ENCODE data around the gene SKI. TPM values are rescaled to one million over a fixed set of nuclear protein-coding genes. Genes with fewer than 3 reads are reported as not detected.
A peak's percentile ranks its signal among the peaks of the same experiment; 100 is the strongest.

Gene SKI
- total RNA-seq, 1 experiment from 2014 or later: 5.3 TPM

DNA sequence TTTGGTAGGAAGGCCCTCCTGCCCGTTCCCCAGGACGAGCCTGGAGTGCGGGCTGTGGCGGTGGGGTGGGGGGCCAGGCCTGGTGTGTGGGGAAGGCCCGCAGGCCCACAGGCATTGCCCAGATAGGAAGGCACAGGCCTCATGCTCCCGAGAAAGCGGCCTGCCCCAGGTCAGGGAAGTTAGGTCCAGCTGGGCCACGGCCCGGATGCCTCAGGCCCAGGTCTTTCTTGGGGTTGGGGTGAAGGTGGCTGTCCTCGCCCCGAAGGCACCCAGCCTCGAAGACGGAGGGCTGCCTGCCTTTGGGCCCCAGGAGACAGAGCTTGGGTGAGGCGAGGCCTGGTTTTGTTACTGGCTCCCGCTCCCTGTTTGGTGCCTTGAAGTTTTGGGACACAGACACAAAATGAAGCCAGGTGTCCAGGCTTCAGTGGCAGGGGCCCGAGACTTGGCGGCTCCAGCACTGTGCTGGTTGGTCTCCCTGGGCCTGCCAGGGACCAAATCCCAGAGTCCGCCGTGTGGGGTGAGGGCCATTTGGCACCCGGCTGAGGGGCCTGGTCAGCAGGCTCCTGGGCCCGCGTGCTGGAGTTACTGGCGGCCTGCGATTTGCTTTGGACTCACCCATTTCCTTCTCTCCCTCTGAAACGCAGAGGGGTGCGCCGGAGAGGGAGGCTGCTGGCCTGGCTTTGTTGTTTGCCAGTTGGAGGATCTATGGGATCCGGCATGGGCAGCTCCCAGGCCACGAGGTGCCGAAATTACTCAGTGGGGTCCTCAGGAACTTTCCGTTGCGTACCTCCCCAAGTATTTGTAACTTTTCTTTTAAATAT, 2.0 kb downstream of the SKI start:
- DNase-seq (ENCODE audit: low read depth): peak; percentile 61

DNA sequence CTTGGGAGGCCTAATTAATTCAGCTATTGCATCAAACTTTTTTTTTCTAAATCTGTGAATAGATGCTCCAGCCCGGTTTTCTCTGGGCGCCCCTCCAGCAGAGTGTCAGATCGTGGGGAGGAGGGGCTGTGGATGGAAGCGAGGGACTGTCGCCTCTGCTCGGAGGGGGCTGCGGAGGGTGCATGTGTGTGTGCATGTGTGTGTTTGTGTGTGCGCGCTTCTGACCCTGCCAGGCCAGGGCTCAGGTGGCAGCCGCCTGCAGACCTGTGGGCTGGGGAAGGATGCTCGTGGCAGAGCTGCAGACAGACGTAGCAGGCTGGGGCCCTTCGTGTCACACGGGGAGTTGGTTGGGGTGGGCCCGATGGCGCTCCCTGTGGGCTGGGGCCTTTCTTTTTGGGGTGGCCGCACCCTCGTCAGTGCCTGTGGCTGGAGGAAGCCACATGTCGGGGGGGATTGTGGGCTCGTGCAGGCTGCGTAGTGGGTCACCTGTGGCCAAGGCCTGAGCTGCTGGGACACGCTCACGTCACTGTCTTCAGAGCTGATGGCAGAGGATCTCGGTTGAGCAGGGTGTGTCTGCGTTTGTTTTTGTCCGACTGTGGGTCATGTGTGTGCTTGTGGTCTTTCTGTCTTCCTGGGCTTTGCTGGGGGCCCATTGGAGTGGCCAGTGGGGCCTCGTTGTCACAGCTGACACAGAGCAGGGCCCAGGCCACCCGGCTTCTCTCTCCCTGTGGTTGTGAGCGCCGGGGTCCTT, 2.8 kb downstream of the SKI start:
- no peak for DNase-seq (ENCODE audit: low read depth)

DNA sequence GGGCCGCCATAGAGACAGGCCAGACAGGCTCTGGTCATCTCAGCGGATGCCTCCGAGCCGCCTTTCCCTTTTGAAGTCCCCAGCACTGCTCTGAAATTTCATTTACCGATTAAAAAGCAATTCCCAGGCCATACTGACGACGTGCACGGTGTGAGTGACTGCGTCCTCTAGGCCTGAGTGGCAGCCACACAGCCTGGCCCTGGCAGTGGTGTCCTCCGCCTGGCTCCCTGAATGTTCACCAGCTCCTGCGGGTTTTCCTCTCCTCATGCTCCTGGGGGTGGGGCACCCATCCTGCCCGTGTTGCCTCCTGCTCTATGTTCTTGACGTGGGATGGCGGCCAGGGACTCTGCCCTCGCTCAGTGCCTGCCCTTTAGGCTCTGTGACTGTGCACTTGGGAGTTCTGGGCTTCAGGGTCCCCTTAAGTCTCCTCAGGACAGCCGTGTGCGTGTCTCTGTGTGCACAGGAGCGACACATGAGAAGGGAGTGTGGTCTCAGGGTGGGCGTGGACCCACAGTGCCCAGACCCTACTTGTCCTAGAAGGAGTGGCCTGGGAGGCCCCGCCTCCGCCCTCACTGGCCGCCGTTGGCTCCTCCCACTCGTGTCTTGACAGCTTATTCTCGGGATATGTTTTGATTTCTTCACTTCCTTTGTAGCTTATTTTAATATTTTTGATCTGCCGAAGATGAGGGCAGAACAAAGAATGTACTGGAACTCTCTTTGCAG, 3.6 kb downstream of the SKI start:
- peak; percentile 74 for DNase-seq (ENCODE audit: low read depth)

DNA sequence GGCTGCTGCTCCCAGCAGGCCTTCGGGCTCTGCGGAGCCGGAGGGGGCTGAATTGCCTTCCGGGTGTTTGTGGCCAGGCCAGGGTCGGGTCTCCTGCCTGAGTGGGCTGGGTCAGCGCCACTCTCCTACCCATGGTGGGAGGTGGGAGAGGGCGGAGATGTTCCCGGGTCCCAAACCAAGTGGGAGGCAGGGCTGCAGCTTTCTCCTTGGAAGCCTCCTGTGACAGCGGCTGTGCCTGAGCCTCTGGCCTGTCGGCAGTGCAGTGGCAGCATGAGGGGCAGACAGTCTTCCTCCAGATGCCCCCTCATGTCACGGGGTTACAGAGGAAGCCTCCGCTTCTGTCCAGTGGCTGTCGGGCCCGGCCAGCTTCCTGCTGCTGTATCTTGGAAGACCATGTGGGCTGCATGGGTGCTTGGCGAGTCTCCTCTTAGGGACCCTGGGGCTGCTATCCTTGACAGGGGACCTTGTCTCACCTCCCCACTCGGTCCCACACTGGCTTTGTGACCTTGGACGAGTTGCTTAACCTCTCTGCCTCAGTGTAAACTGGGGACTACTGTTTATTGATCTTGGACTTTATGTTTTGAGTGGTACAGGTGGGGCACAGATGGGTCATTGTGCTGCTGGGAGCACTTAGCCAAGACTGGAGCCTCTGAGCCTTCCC, 4.3 kb downstream of the SKI start:
- no peak for DNase-seq (ENCODE audit: low read depth)

DNA sequence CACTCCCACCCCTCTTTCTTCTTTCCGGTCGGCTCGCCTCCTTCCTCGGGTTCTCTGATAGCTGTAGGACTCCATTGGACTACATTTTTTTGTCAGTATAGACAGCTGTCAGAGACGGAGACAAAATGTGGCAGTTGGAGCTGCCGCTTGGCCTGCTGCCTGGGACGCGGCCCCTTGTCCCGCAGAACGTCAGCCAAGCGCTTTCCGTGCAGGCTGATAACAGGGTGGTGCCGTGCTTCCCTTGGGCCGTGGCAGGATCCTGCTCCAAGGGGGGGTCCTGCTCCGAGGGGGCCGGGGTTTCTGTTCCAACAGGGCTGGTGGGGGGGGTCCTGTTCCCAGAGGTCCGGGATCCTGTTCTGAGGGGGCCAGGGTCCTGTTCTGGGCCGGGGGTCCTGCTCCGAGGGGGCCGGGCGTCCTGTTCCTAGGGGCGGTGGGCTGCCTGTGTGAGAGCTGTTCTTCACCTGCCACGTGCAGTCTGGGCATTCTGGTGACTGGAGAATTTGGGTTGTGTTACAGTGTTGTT, 4.9 kb downstream of the SKI start:
- DNase-seq (ENCODE audit: low read depth): no peak

DNA sequence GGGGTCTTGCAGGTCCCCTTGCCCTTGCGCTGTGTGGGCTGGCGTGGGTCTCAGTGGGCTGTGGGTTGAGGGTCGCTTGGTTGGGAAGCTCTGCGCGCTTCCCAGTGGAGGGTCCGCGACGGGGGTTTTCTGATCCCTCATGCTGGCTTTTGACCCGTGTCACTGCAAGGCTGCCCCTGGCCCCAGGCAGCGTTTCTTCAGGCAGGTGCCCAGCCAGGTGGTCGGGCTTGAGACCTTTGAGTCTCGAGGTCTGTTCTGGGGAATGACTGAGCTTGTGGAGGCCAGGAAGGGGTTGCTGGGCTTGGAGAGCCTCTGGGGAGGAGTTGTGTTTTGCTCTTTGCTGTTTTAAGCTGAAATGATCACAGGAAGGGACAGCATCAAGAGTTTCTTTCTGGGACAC, 5.3 kb downstream of the SKI start:
- DNase-seq (ENCODE audit: low read depth): no peak

DNA sequence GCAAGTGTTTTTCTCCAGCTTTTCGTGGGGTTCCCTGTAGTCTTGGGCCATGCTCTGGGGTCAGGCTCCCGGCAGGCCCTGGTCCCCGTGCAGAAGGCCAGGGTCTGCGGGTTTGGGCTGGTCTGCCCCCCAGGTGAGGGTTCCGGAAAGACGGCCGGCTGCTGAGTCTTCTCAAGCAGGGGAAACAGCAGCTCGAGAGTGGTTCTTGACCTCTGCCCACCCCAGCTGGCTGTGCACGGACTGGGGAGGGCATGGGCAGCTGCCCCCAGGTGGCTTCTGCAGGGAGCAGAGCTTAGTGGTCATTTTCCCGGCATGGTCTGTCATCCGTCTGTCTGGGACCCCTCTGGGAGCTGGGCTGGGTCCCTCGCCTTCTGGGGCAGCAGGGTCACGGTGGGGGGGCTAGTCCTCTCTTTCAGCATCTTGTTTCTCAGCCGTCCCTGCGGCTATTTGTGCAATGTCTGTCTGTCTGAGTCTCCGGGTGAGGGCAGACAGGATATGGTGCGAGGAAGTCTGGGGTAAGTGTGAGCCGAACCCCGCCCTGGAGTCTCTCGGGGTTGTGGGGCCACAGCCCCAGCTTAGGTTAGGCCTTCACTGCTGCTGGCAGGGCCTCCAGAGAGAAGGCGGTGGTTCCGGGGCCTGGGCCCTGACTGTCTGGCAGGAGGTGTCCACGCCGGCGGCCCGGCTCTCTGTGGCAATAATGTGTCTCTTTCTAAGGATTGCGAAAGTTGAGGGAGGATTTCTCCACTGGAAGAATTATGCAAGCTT, 6.1 kb downstream of the SKI start:
- peak; percentile 64 for DNase-seq (ENCODE audit: low read depth)

DNA sequence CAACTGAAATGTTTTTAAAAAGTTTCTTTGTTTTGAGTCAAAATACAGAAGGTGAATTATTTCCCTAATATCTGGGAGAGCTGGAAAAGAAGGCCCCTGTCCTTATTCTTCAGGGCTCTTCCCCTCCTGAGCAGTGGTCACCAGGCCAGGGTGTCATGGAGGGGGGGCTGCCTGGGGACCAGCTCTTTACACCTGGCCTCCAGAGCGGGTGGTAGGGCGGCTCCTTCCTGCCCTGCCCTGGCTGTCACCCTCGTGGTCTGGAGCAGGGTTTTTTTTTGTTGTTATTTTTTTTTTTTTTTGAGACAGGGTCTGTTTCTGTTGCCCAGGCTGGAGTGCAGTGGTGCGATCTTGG, 6.6 kb downstream of the SKI start:
- no peak for DNase-seq (ENCODE audit: low read depth)

DNA sequence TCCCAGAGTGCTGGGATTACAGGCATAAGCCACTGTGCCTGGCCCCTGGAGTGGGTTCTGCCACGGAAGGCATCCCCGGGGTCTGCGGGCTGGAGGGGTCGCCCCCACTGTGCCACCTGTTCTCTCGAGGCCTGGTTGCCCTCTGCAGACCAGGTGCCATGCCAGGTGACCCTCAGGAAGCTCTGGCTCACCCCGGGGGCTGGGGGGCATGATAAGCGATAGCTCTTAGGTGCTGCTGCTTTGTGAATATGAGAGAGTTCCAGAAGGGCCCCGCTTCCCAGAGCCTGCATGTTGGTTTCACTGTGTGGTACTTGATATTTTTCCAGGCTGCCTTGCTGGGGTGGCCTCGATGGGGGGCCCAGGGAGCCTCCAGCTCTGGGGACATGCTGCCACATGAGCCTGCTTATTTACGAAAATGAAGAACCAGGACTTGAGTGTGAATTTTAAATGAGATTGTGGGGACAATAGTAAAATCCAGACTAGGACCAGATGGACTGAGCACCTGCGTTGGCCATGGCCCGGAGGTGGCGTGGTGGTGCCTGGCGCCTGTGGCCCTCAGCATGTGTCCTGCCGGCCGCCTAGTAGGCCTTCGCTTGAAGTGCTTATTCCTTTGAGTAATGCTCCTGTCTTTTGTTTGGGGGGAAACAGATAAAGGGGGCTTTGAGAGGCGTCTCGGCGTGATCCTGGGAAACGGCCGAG, 7.3 kb downstream of the SKI start:
- no peak for DNase-seq (ENCODE audit: low read depth)

DNA sequence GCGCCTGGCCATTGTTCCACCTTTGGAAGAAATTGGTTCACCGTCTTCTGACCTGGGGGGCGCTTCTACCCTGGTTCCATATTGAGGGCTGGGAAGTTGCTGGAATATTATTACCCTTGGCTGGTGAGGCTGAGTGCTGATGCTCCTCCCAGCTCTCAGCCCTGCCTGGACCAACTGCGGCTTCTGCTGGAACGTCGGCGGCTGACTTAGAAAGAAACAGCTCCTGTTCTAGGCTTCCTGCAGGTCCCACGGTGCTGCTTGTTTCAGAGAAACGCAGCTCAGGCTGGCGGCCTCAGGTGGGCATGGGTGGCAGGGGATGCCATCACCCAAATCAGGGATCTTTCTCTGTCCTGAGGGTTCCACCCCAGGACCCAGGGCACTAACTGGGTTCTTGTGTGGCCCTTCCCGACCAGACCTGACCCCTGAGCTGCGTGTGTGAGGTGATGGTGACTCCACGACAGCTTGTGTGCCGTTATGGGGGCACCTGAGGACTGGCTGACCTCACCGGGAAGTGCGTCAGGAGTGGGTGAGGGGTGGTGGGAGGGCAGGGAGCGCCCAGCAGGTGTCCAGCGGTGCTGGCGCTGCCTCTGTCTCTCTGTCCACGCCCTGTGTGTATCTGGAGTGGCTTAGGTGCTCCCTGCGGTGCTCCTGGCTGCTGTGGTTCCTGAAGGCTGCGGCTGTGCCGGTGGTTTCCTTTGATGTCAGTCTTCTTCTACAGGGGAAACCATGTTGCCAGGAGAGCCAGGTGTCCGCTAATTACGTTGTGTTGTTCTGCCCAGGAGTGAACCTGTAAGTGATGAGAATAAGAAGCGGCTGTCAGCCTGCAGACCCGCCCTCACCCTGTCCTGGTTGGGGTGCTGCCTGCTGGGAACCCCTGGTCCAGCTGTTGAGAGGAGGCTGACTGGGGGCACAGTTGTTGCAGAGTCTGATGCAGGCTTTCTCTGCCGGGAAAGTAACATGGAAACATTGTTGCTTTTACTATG, 8.9 kb downstream of the SKI start:
- no peak for DNase-seq (ENCODE audit: low read depth)

DNA sequence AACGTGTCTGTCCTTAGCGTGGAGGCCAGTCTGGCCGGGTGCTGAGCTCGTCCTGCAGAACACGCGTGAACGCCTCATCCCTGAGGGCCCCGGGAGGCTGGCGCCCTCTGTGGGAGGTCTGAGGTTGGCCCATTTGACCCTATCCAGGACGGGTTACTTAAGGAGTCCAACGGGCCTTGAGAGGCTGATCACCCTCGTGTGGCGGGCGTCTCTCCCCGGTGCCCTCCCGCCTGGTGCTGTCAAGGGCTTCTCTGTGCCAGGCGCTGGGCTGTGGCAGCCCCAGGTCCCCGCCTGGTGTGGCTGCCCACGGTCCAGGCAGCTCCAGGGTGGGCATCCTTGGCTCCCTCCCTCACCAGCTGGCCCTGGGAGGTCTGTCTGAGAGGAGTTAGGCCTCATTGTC, 9.7 kb downstream of the SKI start:
- no peak for DNase-seq (ENCODE audit: low read depth)

DNA sequence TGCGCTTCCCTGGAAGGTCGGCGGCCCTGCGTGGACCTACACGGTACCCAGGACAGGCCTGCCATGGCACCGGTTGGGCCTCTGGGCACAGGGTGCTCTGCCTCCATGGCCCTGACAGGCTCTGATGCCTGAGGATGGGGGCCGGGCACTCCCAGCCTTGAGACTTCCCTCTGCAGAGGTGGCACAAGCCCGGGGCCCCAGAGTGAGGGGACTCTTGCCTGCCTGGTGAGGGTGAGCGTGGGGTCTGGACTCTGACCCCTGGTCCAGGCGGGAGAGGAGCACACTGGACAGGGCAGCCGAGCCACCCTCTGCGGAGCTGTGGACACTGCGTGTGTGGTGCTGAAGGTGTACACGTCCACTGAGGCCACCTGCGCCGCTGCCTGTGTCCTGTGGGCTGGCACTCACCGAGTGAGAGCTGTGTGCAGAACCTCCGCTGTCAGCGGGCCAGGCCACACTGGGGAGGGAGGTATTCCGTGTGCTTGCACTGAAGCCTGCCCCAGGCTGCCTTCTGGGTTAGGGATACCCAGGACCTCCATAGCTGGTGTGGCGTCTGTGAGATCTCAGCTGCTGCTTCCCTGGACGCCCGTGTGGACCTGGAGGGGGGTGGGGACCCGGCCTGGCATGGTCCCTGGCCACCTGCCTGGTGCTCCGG, 10.4 kb downstream of the SKI start:
- no peak for DNase-seq (ENCODE audit: low read depth)

DNA sequence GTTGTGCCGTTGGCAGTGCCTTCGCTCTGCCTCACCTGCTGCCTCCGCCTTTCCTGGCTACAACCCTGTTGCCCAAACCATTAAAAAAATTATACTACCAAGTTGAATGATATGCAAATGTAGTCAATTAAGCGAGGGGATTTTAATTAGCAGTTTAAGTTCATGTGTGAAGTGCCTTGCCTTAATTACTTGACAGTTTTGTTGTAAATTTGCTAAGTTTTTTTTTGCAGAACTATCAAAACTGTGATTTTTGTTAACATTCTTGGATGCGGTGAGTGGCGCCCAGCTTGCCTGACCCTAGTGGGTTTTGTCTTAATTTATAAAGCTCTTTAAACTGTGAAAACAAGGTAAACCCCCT, 10.9 kb downstream of the SKI start:
- no peak for DNase-seq (ENCODE audit: low read depth)

DNA sequence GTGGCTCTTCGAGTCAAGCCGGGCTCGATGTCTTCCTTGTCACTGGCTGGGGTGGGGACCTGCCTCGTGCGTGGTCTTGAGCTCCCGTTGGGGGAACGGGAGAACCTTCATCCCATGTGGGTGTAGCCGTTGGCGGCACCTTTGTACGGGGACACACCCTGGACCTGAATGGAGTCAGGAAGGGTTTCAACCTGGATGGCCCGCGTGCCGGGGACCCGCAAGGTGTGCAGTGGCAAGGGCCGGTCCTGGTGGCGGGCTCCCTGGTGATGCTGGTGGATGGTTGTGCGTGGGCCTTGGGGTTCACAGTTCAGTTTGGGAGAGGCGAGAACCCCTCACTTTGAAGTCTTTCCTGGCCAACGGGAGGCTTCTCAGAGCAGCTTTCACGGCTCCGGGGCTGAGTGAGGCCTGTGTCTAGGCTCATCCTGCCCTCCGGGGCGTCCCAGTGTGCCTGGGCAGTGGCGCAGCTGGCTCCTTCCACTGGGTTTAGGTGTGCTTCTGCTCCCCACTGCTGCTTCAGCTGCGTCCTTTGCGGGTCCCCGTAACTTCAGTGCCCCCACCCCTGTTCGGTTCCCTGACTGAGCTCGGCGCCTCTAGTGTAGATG, 11.4 kb downstream of the SKI start:
- no peak for DNase-seq (ENCODE audit: low read depth)

DNA sequence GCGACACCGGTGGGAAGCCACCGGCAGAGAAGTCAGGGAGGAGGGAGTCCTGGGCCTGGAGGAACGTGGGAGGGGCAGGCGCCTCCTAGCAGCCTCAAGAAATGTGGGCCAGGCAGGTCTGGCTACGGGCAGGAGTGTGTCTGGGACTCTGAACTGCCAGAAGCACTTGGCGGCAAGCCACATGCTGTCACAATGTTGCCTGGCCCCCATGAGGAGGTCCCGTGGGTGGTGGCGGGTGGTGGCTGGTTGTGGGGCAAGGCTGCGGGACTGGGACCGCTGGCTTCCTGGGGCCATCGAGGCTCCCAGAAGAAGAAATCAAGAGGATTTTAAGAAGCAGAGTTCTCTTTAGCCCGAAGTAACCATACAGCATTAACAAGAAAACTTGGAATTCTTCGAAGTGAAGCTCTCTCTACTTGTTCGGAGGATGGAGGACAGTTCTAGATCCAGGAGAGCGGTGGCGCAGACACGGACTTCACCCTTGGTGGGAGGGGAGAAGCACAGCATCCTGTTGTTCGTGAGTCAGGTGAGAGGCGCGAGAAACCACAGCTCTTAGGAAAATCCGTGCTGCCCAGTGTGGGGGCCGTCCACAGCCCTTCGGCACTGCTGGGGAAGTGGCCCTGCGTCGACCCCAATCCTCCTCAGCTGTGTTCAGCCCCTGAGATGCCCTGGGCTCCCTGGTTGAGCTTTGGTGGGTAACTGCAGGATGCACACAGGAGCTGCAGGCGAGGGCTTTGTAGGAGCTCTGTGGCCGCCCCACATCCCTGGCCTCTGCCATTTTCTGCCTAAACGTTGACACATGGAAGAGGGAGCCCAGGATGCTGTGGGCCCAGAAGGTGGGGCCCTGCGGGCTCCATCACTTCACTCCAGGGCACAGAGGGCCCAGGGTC, 12.4 kb downstream of the SKI start:
- no peak for DNase-seq (ENCODE audit: low read depth)

DNA sequence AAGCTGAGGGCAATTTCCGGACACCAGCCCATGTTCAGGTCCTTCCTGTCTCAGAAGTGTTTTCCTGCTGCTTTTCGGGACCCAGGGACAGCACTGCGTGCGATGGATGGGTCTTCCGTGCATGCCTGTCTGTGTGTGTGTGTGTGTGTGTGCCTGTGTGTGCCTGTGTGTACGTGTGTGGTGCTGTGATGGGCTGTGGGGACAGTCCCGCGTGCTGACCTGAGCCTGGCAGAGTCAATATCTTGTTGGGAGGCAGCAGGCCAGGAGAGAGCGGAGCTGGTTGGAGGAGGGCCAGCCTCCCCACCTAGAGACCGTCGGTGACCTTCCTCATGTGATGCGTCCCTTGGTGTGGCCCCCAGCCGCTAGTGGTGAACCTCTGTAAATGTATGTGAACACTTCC, 13.7 kb downstream of the SKI start:
- DNase-seq (ENCODE audit: low read depth): no peak
